GM23248 (cell line): ENCODE results near the gene MSL3B.
"Not testable (repeated sequence)": the region's sequence is repeated elsewhere in the genome, so short reads cannot be mapped to it uniquely, and the experiment has no call there.

Source experiments
- DNase-seq: peaks from one replicate; pipeline ENCODE4 v3.0.0-alpha.2; 2015
- H2AFZ ChIP-seq: fragments of 200-600 bp; sonication (generic); 2 replicates; pipeline ENCODE4 v1.6.1; 2016; ENCODE audit warnings: antibody characterized with exemption
- H3F3A ChIP-seq: fragments of 200-600 bp; sonication (generic); 2 replicates; pipeline ENCODE4 v1.6.1; 2016; ENCODE audit warnings: mild to moderate bottlenecking, antibody characterized with exemption, mixed run types; ENCODE audit not compliant: insufficient read depth
- H3K27ac ChIP-seq: fragments of 200-600 bp; sonication (generic); 2 replicates; pipeline ENCODE4 v1.5.1; 2016; ENCODE audit warnings: mild to moderate bottlenecking
- H3K27me3 ChIP-seq: fragments of 200-600 bp; sonication (generic); replicated peaks from 2 replicates; pipeline ENCODE4 v1.6.1; 2016; ENCODE audit warnings: mild to moderate bottlenecking; ENCODE audit not compliant: insufficient read depth
- H3K36me3 ChIP-seq: fragments of 200-600 bp; sonication (generic); 2 replicates; pipeline ENCODE4 v1.6.1; 2016; ENCODE audit warnings: low read depth, mild to moderate bottlenecking
- H3K4me1 ChIP-seq: fragments of 200-600 bp; sonication (generic); 2 replicates; pipeline ENCODE4 v1.6.1; 2016; ENCODE audit warnings: mild to moderate bottlenecking; ENCODE audit not compliant: insufficient read depth
- H3K4me2 ChIP-seq: fragments of 200-600 bp; sonication (generic); one replicate; pipeline ENCODE4 v1.6.1; 2016; ENCODE audit warnings: mild to moderate bottlenecking; ENCODE audit not compliant: unreplicated experiment
- H3K4me3 ChIP-seq: fragments of 200-600 bp; sonication (generic); 2 replicates; pipeline ENCODE4 v1.5.1; 2016; ENCODE audit warnings: mild to moderate bottlenecking
- H3K79me2 ChIP-seq: fragments of 200-600 bp; sonication (generic); 2 replicates; pipeline ENCODE4 v1.6.1; 2016; ENCODE audit warnings: mild to moderate bottlenecking; ENCODE audit not compliant: insufficient read depth
- H3K9ac ChIP-seq: fragments of 200-600 bp; sonication (generic); 2 replicates; pipeline ENCODE4 v1.6.1; 2016; ENCODE audit warnings: mild to moderate bottlenecking
- H3K9me2 ChIP-seq: fragments of 200-600 bp; sonication (generic); 2 replicates; pipeline ENCODE4 v1.6.1; 2016; ENCODE audit warnings: mixed run types, mild to moderate bottlenecking, moderate library complexity; ENCODE audit not compliant: insufficient read depth
- H3K9me3 ChIP-seq: fragments of 200-600 bp; sonication (generic); one replicate; pipeline ENCODE4 v1.6.1; 2017; ENCODE audit warnings: low read depth
- H4K20me1 ChIP-seq: fragments of 200-600 bp; sonication (generic); 2 replicates; pipeline ENCODE4 v1.6.0; 2016; ENCODE audit not compliant: insufficient read depth
- EZH2 ChIP-seq: fragments of 200-600 bp; sonication (generic); IDR thresholded peaks from 2 replicates; pipeline ENCODE4 v1.6.1; 2018; ENCODE audit warnings: antibody characterized with exemption, mild to moderate bottlenecking; ENCODE audit not compliant: insufficient read depth, poor library complexity, severe bottlenecking
- EZH2phosphoT487 ChIP-seq: fragments of 200-600 bp; sonication (generic); IDR thresholded peaks from 2 replicates; pipeline ENCODE4 v1.6.1; 2018; ENCODE audit warnings: antibody characterized with exemption, moderate library complexity, mild to moderate bottlenecking, low read depth; ENCODE audit not compliant: insufficient read depth
- WGBS, 2 experiments: methylation state at CpG; one replicate each; pipeline ENCODE4 v1.1.6; 2015 to 2017; ENCODE audit warnings: low lambda C conversion rate in 2 of 2, low coverage in 1 of 2; ENCODE audit errors: missing lambda C conversion rate in 2 of 2; 5-methylcytosine and 5-hydroxymethylcytosine counted together
- in situ Hi-C: fragments of 300-500 bp; cut with MboI; formaldehyde crosslinking; loops from 2 replicates; pipeline ENCODE4 v1.15.0; 2020

The MSL3B gene

GRCh38 chr2:233907627-233908026 is 39.4 kb upstream of the MSL3B start:
- H3K36me3 ChIP-seq, result no peaks in the 10 kb centered on the region
- no peaks in the 10 kb centered on the region for H3K9me3 ChIP-seq
- in situ Hi-C loops, result no loop called here
- H3K27me3 ChIP-seq, result no peaks in the 10 kb centered on the region; the same call in 1 of the 2 replicates
- H3K4me1 ChIP-seq, result no peaks in the 10 kb centered on the region
- TF ChIP-seq EZH2 (no peak), EZH2phosphoT487 (no peak)
- H3K9me2 ChIP-seq, result no peaks in the 10 kb centered on the region
- no peak for DNase-seq
- no peaks in the 10 kb centered on the region for H4K20me1 ChIP-seq
- no peaks in the 10 kb centered on the region for H3K79me2 ChIP-seq
- H3K4me2 ChIP-seq, result no peak overlapping the region
- no peak overlapping the region for H3K27ac ChIP-seq
- 46 to 48% methylated on average over 3 of the region's 3 CpGs for WGBS, 2 experiments
- H3F3A ChIP-seq, result no peaks in the 10 kb centered on the region
- no peak overlapping the region for H2AFZ ChIP-seq
- H3K9ac ChIP-seq, result no peak overlapping the region
- no peak overlapping the region for H3K4me3 ChIP-seq

- H2AFZ ChIP-seq, result no peak overlapping the region
Observed at GRCh38 chr2:233905945-233906344, 37.8 kb upstream of the MSL3B start.

GRCh38 chr2:233901884-233902283 is 33.7 kb upstream of the MSL3B start:
- peaks cover 9% of the 10 kb centered on the region for H3K27me3 ChIP-seq
- no peak for DNase-seq
- H3K36me3 ChIP-seq, result no peaks in the 10 kb centered on the region
- in situ Hi-C loops, result no loop called here
- peaks cover under 1% of the 10 kb centered on the region for H3K9me3 ChIP-seq
- H3F3A ChIP-seq, result no peaks in the 10 kb centered on the region
- H3K4me1 ChIP-seq, result no peaks in the 10 kb centered on the region
- no peak overlapping the region for H3K4me3 ChIP-seq
- H3K79me2 ChIP-seq, result no peaks in the 10 kb centered on the region
- H3K9ac ChIP-seq, result no peak overlapping the region
- H3K4me2 ChIP-seq, result no peak overlapping the region
- TF ChIP-seq EZH2 (no peak), EZH2phosphoT487 (no peak)
- no peak overlapping the region for H3K27ac ChIP-seq
- no peaks in the 10 kb centered on the region for H3K9me2 ChIP-seq
- no peak overlapping the region for H2AFZ ChIP-seq
- H4K20me1 ChIP-seq, result no peaks in the 10 kb centered on the region
- WGBS, 2 experiments, result 37 to 62% methylated on average over 4 of the region's 4 CpGs

More at GRCh38 chr2:233905945-233906344, 37.8 kb upstream of the MSL3B start:
- no peak overlapping the region for H3K27ac ChIP-seq
- H3K79me2 ChIP-seq, result no peaks in the 10 kb centered on the region
- 42 to 49% methylated on average over 4 of the region's 4 CpGs for WGBS, 2 experiments
- no peak for DNase-seq
- in situ Hi-C loops, result no loop called here
- H3K4me3 ChIP-seq, result no peak overlapping the region
- H4K20me1 ChIP-seq, result no peaks in the 10 kb centered on the region
- no peak overlapping the region for H3K4me2 ChIP-seq
- no peaks in the 10 kb centered on the region for H3K9me3 ChIP-seq
- no peaks in the 10 kb centered on the region for H3F3A ChIP-seq
- no peaks in the 10 kb centered on the region for H3K36me3 ChIP-seq
- H3K27me3 ChIP-seq, result no peaks in the 10 kb centered on the region; the same call in 1 of the 2 replicates
- TF ChIP-seq EZH2 (no peak), EZH2phosphoT487 (no peak)
- H3K4me1 ChIP-seq, result no peaks in the 10 kb centered on the region
- no peak overlapping the region for H3K9ac ChIP-seq
- no peaks in the 10 kb centered on the region for H3K9me2 ChIP-seq

GRCh38 chr2:233901367-233901766 is 33.2 kb upstream of the MSL3B start:
- Histone ChIP-seq H3K27me3 (peaks cover 9% of the 10 kb centered on the region), H3K4me2 (no peak overlapping the region), H3K36me3 (no peaks in the 10 kb centered on the region), H3K4me3 (no peak overlapping the region), H3F3A (no peaks in the 10 kb centered on the region), H4K20me1 (no peaks in the 10 kb centered on the region), H3K4me1 (no peaks in the 10 kb centered on the region), H3K27ac (no peak overlapping the region), H3K79me2 (no peaks in the 10 kb centered on the region), H3K9me2 (no peaks in the 10 kb centered on the region), H2AFZ (no peak overlapping the region), H3K9ac (no peak overlapping the region), H3K9me3 (peaks cover 2% of the 10 kb centered on the region)
- no peak for DNase-seq
- WGBS, 2 experiments, result 16 to 24% methylated on average over 4 of the region's 4 CpGs
- in situ Hi-C loops, result no loop called here
- TF ChIP-seq EZH2 (no peak), EZH2phosphoT487 (no peak)

DNA sequence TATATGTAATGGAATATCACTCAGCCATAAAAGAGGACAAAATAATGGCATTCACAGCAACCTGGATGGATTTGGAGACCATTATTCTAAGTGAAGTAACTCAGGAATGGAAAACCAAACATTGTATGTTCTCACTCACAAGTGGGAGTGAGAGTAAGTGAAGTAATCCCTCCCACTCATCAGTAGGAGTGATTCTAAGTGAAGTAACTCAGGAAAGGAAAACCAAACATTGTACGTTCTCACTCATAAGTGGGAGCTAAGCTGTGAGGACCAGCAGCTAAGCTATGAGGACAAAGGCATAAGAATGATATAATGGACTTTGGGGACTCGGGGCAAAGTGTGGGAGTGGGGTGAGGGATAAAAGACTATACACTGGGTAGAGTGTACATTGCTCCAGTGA is 28.1 kb upstream of the MSL3B start:
- in situ Hi-C loops, H4K20me1 ChIP-seq, H2AFZ ChIP-seq, H3K27me3 ChIP-seq, H3K36me3 ChIP-seq, H3K9ac ChIP-seq, DNase-seq, H3K9me3 ChIP-seq, H3K4me1 ChIP-seq, H3K27ac ChIP-seq, H3K79me2 ChIP-seq, H3K4me3 ChIP-seq, H3K9me2 ChIP-seq, H3F3A ChIP-seq, H3K4me2 ChIP-seq: not testable (repeated sequence)
- WGBS, 2 experiments, result 35 to 45% methylated on average over 2 of the region's 2 CpGs
